Endodermal cell (in vitro differentiated cells): ENCODE measurements around the gene SCART1. TPM values are rescaled to one million over a fixed set of nuclear protein-coding genes. Genes with fewer than 3 reads are reported as not detected.

Source experiments
- DNase-seq: peaks from one replicate; pipeline ENCODE4 v3.0.0-alpha.2; 2017
- H3K27ac ChIP-seq: 2 replicates; pipeline ENCODE4 v1.5.1; 2013; ENCODE audit warnings: mild to moderate bottlenecking, low read depth, low read length, moderate library complexity
- H3K27me3 ChIP-seq: 2 replicates; pipeline ENCODE4 v1.6.1; 2013; ENCODE audit warnings: mild to moderate bottlenecking, low read length, moderate library complexity; ENCODE audit not compliant: insufficient read depth, control insufficient read depth, poor library complexity, severe bottlenecking
- H3K36me3 ChIP-seq: 2 replicates; pipeline ENCODE4 v1.7.0; 2013; ENCODE audit warnings: mild to moderate bottlenecking, low read length, moderate library complexity; ENCODE audit not compliant: control insufficient read depth, insufficient read depth
- H3K4me1 ChIP-seq: one replicate; pipeline ENCODE4 v1.7.0; 2013; ENCODE audit warnings: low read length; ENCODE audit not compliant: control insufficient read depth, insufficient read depth
- H3K4me3 ChIP-seq: 2 replicates; pipeline ENCODE4 v1.5.1; 2013; ENCODE audit warnings: mild to moderate bottlenecking, low read length, moderate library complexity
- H3K9ac ChIP-seq: 2 replicates; pipeline ENCODE4 v1.6.1; 2013; ENCODE audit warnings: mild to moderate bottlenecking, low read length, moderate library complexity; ENCODE audit not compliant: poor library complexity, severe bottlenecking; ENCODE audit errors: extremely low read depth
- H3K9me3 ChIP-seq: 2 replicates; pipeline ENCODE4 v1.6.1; 2013; ENCODE audit warnings: mild to moderate bottlenecking, low read length, moderate library complexity; ENCODE audit not compliant: control insufficient read depth
- H3K27ac Mint-ChIP-seq: 2 replicates; pipeline ENCODE4 v1.8.0; 2020; ENCODE audit warnings: mixed read lengths
- H3K27me3 Mint-ChIP-seq: 2 replicates; pipeline ENCODE4 v1.8.0; 2021; ENCODE audit warnings: mild to moderate bottlenecking, mixed read lengths; ENCODE audit not compliant: insufficient read depth
- H3K36me3 Mint-ChIP-seq: 2 replicates; pipeline ENCODE4 v1.8.0; 2020; ENCODE audit warnings: low read depth, mixed read lengths
- H3K4me1 Mint-ChIP-seq: 2 replicates; pipeline ENCODE4 v1.8.0; 2020; ENCODE audit warnings: mixed read lengths
- H3K4me3 Mint-ChIP-seq: 2 replicates; pipeline ENCODE4 v1.8.0; 2020; ENCODE audit warnings: mild to moderate bottlenecking, moderate library complexity, mixed read lengths
- H3K9me3 Mint-ChIP-seq: 2 replicates; pipeline ENCODE4 v1.8.0; 2020; ENCODE audit warnings: mild to moderate bottlenecking, mixed read lengths
- WGBS, 2 experiments: methylation state at CpG; one replicate each; pipeline versions ENCODE4 v1.1.5 to v1.1.7; 2013; ENCODE audit warnings: missing lambda C conversion rate in 2 of 2, mixed read lengths in 1 of 2; ENCODE audit not compliant: insufficient coverage in 1 of 2, insufficient read length in 1 of 2; 5-methylcytosine and 5-hydroxymethylcytosine counted together
- long read RNA-seq, 4 experiments: library from polyadenylated mRNA in 2 of 4; library from RNA in 1 of 4; library from capped mRNA in 1 of 4; stranded (forward) in 3 of 4; unstranded in 1 of 4; transcript quantifications; one replicate each; pipeline ENCODE4 v2.0.0, GENCODE V29; 2020 to 2021; ENCODE audit warnings: inconsistent platforms in 1 of 4
- polyA plus RNA-seq, 2 experiments: library from polyadenylated mRNA; stranded (reverse); fragments of 50-300 nt; gene quantifications; one replicate each; pipeline ENCODE4 v1.2.3, GENCODE V29; 2013
- total RNA-seq, 2 donors: library from RNA; stranded (reverse); fragmentation: NEBNext Ultra II Directional in 1 of 2; extraction: Animal tissue kit (Norgen Biotek cat#: 25700) in 1 of 2; gene quantifications; 2 replicates in 1 of 2; 3 replicates in 1 of 2; pipeline ENCODE4 v1.2.1, GENCODE V29; 2021
- TF ChIP-seq, protein P1 (sequence below): fragments of 200-600 bp; sonication (generic); conservative IDR thresholded peaks from 2 replicates; pipeline ENCODE4 v1.5.0; 2021; ENCODE audit warnings: antibody characterized with exemption, mild to moderate bottlenecking

The SCART1 gene
- under 1 TPM; 0.37 to 0.80 TPM for total RNA-seq
- polyA plus RNA-seq (2013, experiment 1 of 2) = 1.9 TPM
- 1.1 TPM for polyA plus RNA-seq (2013, experiment 2 of 2)
- long read RNA-seq, experiment 1 = 0 reads
- long read RNA-seq, experiment 2 = 0 reads
- long read RNA-seq, experiment 3 = 0 reads
- long read RNA-seq, experiment 4 = 0 reads

DNA sequence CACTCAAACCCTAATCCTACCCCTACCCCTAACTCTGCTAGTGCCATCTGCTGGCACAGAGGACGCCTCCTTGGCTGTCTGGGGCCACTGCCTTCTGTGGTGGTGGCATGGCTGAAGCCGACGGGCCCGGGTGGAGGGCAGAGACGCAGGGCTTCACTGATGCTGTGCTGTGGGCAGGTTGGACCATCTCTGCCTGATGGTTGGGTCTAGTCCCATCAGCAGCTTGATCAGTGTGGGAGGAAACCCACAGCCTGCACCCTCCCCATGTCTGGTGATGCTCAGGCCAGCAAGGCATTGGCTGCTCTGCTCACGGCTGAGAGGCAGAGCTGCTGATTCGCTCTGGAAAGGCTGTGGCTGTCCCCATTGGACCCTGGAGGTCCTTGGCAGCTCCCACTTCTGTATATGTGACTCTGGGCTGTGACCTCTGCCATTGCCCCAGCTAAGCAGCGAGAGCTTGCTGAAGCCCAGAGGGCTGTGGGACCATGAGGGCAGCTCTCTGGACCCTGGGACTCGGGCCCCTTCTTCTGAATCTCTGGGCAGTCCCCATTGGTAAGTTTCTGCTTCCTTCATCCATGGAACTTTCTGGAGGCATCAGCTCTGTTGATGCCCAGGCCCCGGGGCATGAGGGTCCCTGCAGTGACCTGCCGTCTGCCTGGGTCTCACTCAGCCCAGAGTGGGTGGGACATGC, at the start of gene SCART1:
Gene SCART1, plus strand, starts transcription at position 430 of the 688 bp plus-strand sequence. Its CDS starts 53 bp downstream, at position 483.
- Histone ChIP-seq H3K27me3 (no peaks in the 10 kb centered on the region), H3K36me3 (no peaks in the 10 kb centered on the region), H3K9me3 (peaks cover 13% of the 10 kb centered on the region), H3K27ac (no peak within 1 kb of the TSS), H3K4me1 (no peaks in the 10 kb centered on the region), H3K4me3 (no peak within 1 kb of the TSS), H3K9ac (no peak within 1 kb of the TSS)
- Mint-ChIP-seq H3K4me3 (no peak within 1 kb of the TSS), H3K36me3 (no peaks in the 10 kb centered on the region), H3K27me3 (no peaks in the 10 kb centered on the region), H3K4me1 (no peaks in the 10 kb centered on the region), H3K9me3 (peaks cover 90% of the 10 kb centered on the region), H3K27ac (no peak within 1 kb of the TSS)
- DNase-seq = no peak
- TF ChIP-seq, protein P1, sequence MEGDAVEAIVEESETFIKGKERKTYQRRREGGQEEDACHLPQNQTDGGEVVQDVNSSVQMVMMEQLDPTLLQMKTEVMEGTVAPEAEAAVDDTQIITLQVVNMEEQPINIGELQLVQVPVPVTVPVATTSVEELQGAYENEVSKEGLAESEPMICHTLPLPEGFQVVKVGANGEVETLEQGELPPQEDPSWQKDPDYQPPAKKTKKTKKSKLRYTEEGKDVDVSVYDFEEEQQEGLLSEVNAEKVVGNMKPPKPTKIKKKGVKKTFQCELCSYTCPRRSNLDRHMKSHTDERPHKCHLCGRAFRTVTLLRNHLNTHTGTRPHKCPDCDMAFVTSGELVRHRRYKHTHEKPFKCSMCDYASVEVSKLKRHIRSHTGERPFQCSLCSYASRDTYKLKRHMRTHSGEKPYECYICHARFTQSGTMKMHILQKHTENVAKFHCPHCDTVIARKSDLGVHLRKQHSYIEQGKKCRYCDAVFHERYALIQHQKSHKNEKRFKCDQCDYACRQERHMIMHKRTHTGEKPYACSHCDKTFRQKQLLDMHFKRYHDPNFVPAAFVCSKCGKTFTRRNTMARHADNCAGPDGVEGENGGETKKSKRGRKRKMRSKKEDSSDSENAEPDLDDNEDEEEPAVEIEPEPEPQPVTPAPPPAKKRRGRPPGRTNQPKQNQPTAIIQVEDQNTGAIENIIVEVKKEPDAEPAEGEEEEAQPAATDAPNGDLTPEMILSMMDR = no peak
- 73 to 75% methylated on average over 5 to 11 of the region's 11 CpGs for WGBS, 2 experiments

DNA sequence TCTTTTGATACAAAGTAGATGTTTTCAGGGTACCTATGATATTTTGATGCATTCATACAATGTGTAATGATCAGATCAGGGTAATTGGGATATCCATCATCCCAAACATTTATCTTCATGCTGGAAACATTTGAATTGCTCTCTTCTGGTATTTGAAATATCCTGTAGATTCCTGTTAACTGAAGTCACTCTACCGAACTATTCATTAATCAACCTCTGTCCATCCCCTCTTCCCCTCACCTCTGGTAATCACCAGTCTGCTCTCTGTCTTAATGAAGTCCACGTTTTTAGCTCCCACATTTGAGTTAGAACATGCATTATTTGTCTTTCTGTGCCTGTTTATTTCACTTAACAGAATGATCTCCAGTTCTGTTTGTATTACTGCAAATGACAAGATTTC, 48.5 kb upstream of the SCART1 start:
- TF ChIP-seq, protein P1 = no peak
- H3K36me3 ChIP-seq = peaks cover 83% of the 10 kb centered on the region
- Mint-ChIP-seq H3K9me3 (peaks cover 24% of the 10 kb centered on the region), H3K4me3 (no peak overlapping the region), H3K36me3 (peaks cover 84% of the 10 kb centered on the region), H3K27ac (no peak overlapping the region), H3K27me3 (no peaks in the 10 kb centered on the region), H3K4me1 (no peaks in the 10 kb centered on the region)
- H3K4me1 ChIP-seq = no peaks in the 10 kb centered on the region
- H3K27ac ChIP-seq = no peak overlapping the region
- no peak for DNase-seq
- H3K27me3 ChIP-seq = no peaks in the 10 kb centered on the region
- 91 to 93% methylated on average over 2 of the region's 2 CpGs for WGBS, 2 experiments
- peaks cover 26% of the 10 kb centered on the region for H3K9me3 ChIP-seq
- H3K4me3 ChIP-seq = no peak overlapping the region
- H3K9ac ChIP-seq = no peak overlapping the region

DNA sequence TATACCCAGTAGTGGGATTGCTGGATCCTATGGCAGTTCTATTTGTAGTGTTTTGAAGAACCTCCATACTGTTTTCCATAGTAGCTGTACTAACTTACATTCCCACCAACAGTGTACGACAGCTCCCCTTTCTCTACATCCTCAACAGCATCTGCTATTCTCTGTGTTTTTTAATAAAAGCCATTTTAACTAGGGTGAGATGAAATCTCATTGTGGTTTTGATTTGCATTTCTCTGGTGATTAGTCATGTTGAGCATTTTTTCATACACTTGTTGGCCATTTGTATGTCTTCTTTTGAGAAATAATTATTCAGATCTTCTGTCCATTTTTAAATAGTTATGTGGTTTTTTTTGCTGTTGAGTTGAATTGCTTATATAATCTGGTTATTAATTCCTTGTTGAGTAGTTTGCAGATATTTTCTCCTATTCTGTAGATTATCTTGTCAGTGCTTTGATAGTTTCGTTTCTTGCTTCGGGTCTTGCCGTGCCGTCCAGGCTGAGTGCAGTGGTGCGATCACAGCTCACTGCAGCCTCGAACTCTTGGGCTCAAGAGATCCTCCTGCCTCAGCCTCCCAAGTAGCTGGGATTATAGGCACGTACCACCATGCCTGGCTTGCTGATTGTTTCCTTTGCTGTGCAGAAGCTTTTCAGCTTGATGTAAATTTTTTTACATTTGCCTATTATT, 47.8 kb upstream of the SCART1 start:
- peaks cover 86% of the 10 kb centered on the region for H3K36me3 Mint-ChIP-seq
- peaks cover 83% of the 10 kb centered on the region for H3K36me3 ChIP-seq
- no peaks in the 10 kb centered on the region for H3K27me3 Mint-ChIP-seq

More for the DNA sequence above, 47.8 kb upstream of the SCART1 start:
- Histone ChIP-seq H3K9me3 (peaks cover 33% of the 10 kb centered on the region), H3K4me1 (no peaks in the 10 kb centered on the region), H3K4me3 (no peak overlapping the region), H3K27ac (no peak overlapping the region), H3K9ac (no peak overlapping the region), H3K27me3 (no peaks in the 10 kb centered on the region)
- WGBS, 2 experiments = 88 to 97% methylated on average over 6 to 8 of the region's 8 CpGs
- Mint-ChIP-seq H3K9me3 (peaks cover 31% of the 10 kb centered on the region), H3K4me3 (no peak overlapping the region), H3K27ac (no peak overlapping the region), H3K4me1 (no peaks in the 10 kb centered on the region)
- DNase-seq = no peak
- TF ChIP-seq, protein P1 = no peak
